ENCODE results near the gene PRDM15. TPM values are rescaled to one million over a fixed set of nuclear protein-coding genes. Genes with fewer than 3 reads are reported as not detected.

Gene PRDM15
- total RNA-seq, 1 donor from 2014 or later = 2.9 TPM

DNA sequence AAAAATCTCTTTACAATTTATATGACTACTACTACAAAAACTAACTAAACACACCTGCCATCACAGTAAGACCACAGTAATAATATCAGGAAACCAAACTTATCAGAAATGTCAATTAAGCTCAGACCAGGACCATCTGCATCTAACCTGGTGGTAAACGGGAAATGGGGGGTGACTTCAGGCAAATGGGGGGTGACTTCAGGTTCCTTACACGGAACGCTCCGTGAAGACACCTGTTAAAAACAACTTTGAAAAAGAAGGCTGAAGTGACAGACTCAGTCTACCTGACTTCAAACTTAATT is 15.8 kb downstream of the PRDM15 start:
- Histone ChIP-seq H3K9me3 (replicated peaks) (no peaks in the 10 kb centered on the region), H3K27ac (replicated peaks) (no peak overlapping the region), H3K36me3 (peaks cover 16% of the 10 kb centered on the region), H3K27me3 (ENCODE audit: low read depth) (no peaks in the 10 kb centered on the region), H3K4me3 (no peak overlapping the region), H3K4me1 (no peaks in the 10 kb centered on the region)
- no peak for TF ChIP-seq CTCF (IDR thresholded peaks at IDR 0.05; ENCODE audit: borderline replicate concordance)
- intact Hi-C loops (cut with micrococcal nuclease) = no loop called here
- no peak for DNase-seq

GRCh38 chr21:41861987-41862386 is 17.2 kb downstream of the PRDM15 start:
- H3K27ac ChIP-seq (replicated peaks) = no peak overlapping the region
- H3K36me3 ChIP-seq = peaks cover 23% of the 10 kb centered on the region
- H3K27me3 ChIP-seq (ENCODE audit: low read depth) = no peaks in the 10 kb centered on the region
- no peak for DNase-seq
- no peaks in the 10 kb centered on the region for H3K9me3 ChIP-seq (replicated peaks)
- no peak overlapping the region for H3K4me3 ChIP-seq
- no peaks in the 10 kb centered on the region for H3K4me1 ChIP-seq
- TF ChIP-seq CTCF (IDR thresholded peaks at IDR 0.05; ENCODE audit: borderline replicate concordance) = no peak
- intact Hi-C loops (cut with micrococcal nuclease) = no loop called here

GRCh38 chr21:41861255-41861654 is 17.9 kb downstream of the PRDM15 start:
- Histone ChIP-seq H3K27ac (replicated peaks) (no peak overlapping the region), H3K9me3 (replicated peaks) (no peaks in the 10 kb centered on the region), H3K4me1 (no peaks in the 10 kb centered on the region), H3K4me3 (no peak overlapping the region), H3K36me3 (peaks cover 30% of the 10 kb centered on the region), H3K27me3 (ENCODE audit: low read depth) (no peaks in the 10 kb centered on the region)
- intact Hi-C loops (cut with micrococcal nuclease) = no loop called here
- no peak for DNase-seq
- no peak for TF ChIP-seq CTCF (IDR thresholded peaks at IDR 0.05; ENCODE audit: borderline replicate concordance)

DNA sequence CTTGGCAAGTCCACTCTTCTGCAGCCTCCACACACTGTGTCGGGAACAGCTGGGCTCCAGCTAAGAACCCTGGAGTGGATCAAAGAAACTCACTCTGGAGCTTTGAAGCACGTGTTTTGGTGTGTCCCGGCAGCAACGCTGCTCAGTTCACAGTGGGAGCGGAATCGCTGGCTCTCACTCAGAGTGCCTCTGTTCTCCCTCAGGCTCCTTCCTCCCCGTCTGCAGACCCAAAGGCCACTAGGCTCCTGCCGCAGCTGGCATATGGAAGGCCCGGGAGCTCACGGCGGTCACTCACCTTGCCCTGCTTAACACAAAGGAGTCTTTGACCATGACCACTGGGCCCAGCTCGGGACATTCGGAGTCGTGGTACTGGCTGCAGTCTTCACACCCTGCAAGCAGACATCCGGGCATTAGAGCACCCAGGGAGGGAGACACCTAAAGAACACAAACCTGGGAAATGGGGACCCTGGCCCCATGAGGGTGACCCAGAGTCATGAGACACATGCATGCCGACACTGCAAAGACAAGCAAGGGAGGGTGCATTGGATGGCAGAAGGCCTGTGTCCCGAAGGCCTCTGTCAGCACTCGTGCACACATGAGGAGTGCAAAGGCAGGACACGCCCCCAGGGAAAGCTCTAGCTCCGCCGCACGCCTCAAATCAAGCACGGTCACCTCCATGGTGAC is 19.7 kb downstream of the PRDM15 start:
- Histone ChIP-seq H3K36me3 (peaks cover 43% of the 10 kb centered on the region), H3K4me1 (no peaks in the 10 kb centered on the region), H3K27me3 (ENCODE audit: low read depth) (no peaks in the 10 kb centered on the region), H3K27ac (replicated peaks) (no peak overlapping the region), H3K4me3 (no peak overlapping the region), H3K9me3 (replicated peaks) (no peaks in the 10 kb centered on the region)
- no peak for TF ChIP-seq CTCF (IDR thresholded peaks at IDR 0.05; ENCODE audit: borderline replicate concordance)
- DNase-seq = no peak
- intact Hi-C loops (cut with micrococcal nuclease) = no loop called here

DNA sequence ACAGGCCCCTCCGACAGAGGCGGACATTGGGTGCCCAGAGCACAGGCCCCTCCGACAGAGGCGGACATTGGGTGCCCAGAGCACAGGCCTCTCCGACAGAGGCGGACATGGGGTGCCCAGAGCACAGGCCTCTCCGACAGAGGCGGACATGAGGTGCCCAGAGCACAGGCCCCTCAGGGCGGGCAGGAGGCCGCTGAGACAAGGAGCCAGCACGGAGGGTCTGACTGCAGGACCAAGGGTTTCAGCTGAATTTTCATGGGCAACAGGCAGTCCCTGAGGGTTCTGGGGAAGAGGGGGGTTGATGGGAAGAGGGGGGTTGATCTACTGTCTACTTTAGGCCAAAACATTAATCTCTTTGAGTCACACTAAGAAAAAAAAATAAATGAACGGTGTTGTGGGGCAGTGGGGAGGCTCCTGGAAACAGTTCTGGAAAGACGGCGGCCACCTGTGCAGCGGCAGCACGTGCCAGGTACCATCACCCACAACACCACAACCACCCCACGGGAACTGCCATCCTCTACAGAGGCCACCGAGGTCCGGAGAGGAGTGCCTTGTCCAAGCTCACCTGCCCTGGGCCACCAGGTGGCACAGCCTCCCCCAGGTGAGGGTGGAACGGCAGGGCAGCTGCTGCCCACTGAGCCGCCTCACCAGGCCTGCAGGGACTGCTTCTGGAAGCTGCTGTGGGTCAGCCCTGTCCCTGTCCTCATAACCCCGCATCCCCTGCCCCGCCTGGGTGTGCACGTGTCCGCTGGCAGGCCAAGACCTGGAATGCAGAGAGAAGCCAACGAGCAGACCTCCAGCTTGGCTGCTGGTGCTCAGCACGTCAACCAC is 20.5 kb downstream of the PRDM15 start:
- Histone ChIP-seq H3K27ac (replicated peaks) (no peak overlapping the region), H3K27me3 (ENCODE audit: low read depth) (no peaks in the 10 kb centered on the region), H3K4me3 (no peak overlapping the region), H3K4me1 (no peaks in the 10 kb centered on the region), H3K9me3 (replicated peaks) (no peaks in the 10 kb centered on the region), H3K36me3 (peaks cover 51% of the 10 kb centered on the region)
- no peak for DNase-seq
- intact Hi-C loops (cut with micrococcal nuclease) = no loop called here
- TF ChIP-seq CTCF (IDR thresholded peaks at IDR 0.05; ENCODE audit: borderline replicate concordance) = no peak
